ENCODE results near the gene C1R.

C1R gene

GRCh38 chr12:7064516-7064915, 27.7 kb downstream of the C1R start:
- TF ChIP-seq SIN3A (IDR thresholded peaks at IDR 0.05; ENCODE audit: borderline replicate concordance, insufficient read depth, low read length) (no peak), FOXP2 (optimal IDR thresholded peaks at IDR 0.05; ENCODE audit: borderline replicate concordance, extremely low read depth, extremely low read length, insufficient read depth) (no peak), POLR2AphosphoS5 (IDR thresholded peaks at IDR 0.05; ENCODE audit: low read depth, low read length) (no peak), TAF1 (IDR thresholded peaks at IDR 0.05; ENCODE audit: borderline replicate concordance, insufficient read depth, low read length) (no peak), REST (IDR thresholded peaks at IDR 0.05; ENCODE audit: insufficient read depth in 1 of 2, low read depth in 2 of 2, low read length in 2 of 2) (no peak)

- TF ChIP-seq TAF1 (IDR thresholded peaks at IDR 0.05; ENCODE audit: borderline replicate concordance, insufficient read depth, low read length) (no peak), FOXP2 (optimal IDR thresholded peaks at IDR 0.05; ENCODE audit: borderline replicate concordance, extremely low read depth, extremely low read length, insufficient read depth) (no peak)
These were observed 30.6 kb downstream of the C1R start for GRCh38 chr12:7061596-7061995.

- TF ChIP-seq SIN3A (IDR thresholded peaks at IDR 0.05; ENCODE audit: borderline replicate concordance, insufficient read depth, low read length): no peak
These were observed 31.1 kb downstream of the C1R start for GRCh38 chr12:7061138-7061537.

- TF ChIP-seq POLR2AphosphoS5 (IDR thresholded peaks at IDR 0.05; ENCODE audit: low read depth, low read length) (no peak), REST (IDR thresholded peaks at IDR 0.05; ENCODE audit: insufficient read depth in 1 of 2, low read depth in 2 of 2, low read length in 2 of 2) (no peak), TAF1 (IDR thresholded peaks at IDR 0.05; ENCODE audit: borderline replicate concordance, insufficient read depth, low read length) (no peak), SIN3A (IDR thresholded peaks at IDR 0.05; ENCODE audit: borderline replicate concordance, insufficient read depth, low read length) (no peak), FOXP2 (optimal IDR thresholded peaks at IDR 0.05; ENCODE audit: borderline replicate concordance, extremely low read depth, extremely low read length, insufficient read depth) (no peak)
These were observed 31.8 kb downstream of the C1R start, which contains the start of gene C1S for GRCh38 chr12:7060353-7060954. Gene C1S, plus strand, starts transcription at chr12:7060718. Its CDS starts 1,195 bp downstream, at chr12:7061913.

GRCh38 chr12:7059780-7060179, 32.5 kb downstream of the C1R start:
- TF ChIP-seq REST (IDR thresholded peaks at IDR 0.05; ENCODE audit: insufficient read depth in 1 of 2, low read depth in 2 of 2, low read length in 2 of 2) (no peak), POLR2AphosphoS5 (IDR thresholded peaks at IDR 0.05; ENCODE audit: low read depth, low read length) (no peak), FOXP2 (optimal IDR thresholded peaks at IDR 0.05; ENCODE audit: borderline replicate concordance, extremely low read depth, extremely low read length, insufficient read depth) (no peak), SIN3A (IDR thresholded peaks at IDR 0.05; ENCODE audit: borderline replicate concordance, insufficient read depth, low read length) (no peak), TAF1 (IDR thresholded peaks at IDR 0.05; ENCODE audit: borderline replicate concordance, insufficient read depth, low read length) (no peak)

GRCh38 chr12:7058850-7059395, 33.3 kb downstream of the C1R start:
- TF ChIP-seq FOXP2 (optimal IDR thresholded peaks at IDR 0.05; ENCODE audit: borderline replicate concordance, extremely low read depth, extremely low read length, insufficient read depth): no peak
- TF ChIP-seq REST (IDR thresholded peaks at IDR 0.05; ENCODE audit: insufficient read depth in 1 of 2, low read depth in 2 of 2, low read length in 2 of 2): no peak
- no peak for TF ChIP-seq POLR2AphosphoS5 (IDR thresholded peaks at IDR 0.05; ENCODE audit: low read depth, low read length)
- TF ChIP-seq SIN3A (IDR thresholded peaks at IDR 0.05; ENCODE audit: borderline replicate concordance, insufficient read depth, low read length): no peak
- TF ChIP-seq TAF1 (IDR thresholded peaks at IDR 0.05; ENCODE audit: borderline replicate concordance, insufficient read depth, low read length): no peak

Measured in PFSK-1 (cell line).